OCI-LY3 (cell line): ENCODE measurements around the gene FOCAD.
"Not testable (repeated sequence)": the region's sequence is repeated elsewhere in the genome, so short reads cannot be mapped to it uniquely, and the experiment has no call there.

Source experiments
- H2AFZ ChIP-seq: fragments of 200-600, 300-600 bp; shearing (Covaris generic); 2 replicates; pipeline ENCODE4 v1.6.0; 2014; ENCODE audit warnings: antibody characterized with exemption, low read depth, low read length
- H3K27ac ChIP-seq: fragments of 200-600, 300-600 bp; sonication (generic); 2 replicates; pipeline ENCODE4 v1.5.1; 2014; ENCODE audit warnings: mild to moderate bottlenecking, low read length, moderate library complexity, mixed read lengths
- H3K27me3 ChIP-seq: fragments of 200-600, 300-600 bp; sonication (generic); 2 replicates; pipeline ENCODE4 v1.6.1; 2014; ENCODE audit warnings: low read depth, low read length, mixed read lengths
- H3K36me3 ChIP-seq: fragments of 200-600, 300-600 bp; sonication (generic); replicated peaks from 2 replicates; pipeline ENCODE3; 2014; ENCODE audit warnings: low read depth, low read length, mixed read lengths
- H3K4me1 ChIP-seq: fragments of 300-600, 200-600 bp; sonication (generic); 2 replicates; pipeline ENCODE4 v1.6.1; 2014; ENCODE audit warnings: low read length, mixed read lengths
- H3K4me2 ChIP-seq: fragments of 200-600, 300-600 bp; sonication (generic); 2 replicates; pipeline ENCODE4 v1.6.1; 2014; ENCODE audit warnings: low read length, mixed read lengths
- H3K4me3 ChIP-seq: fragments of 300-600, 200-600 bp; sonication (generic); 2 replicates; pipeline ENCODE4 v1.5.1; 2014; ENCODE audit warnings: antibody characterized with exemption, mild to moderate bottlenecking, low read length, moderate library complexity
- H3K79me2 ChIP-seq: fragments of 300-600, 200-600 bp; shearing (Covaris generic); 2 replicates; pipeline ENCODE4 v1.6.1; 2014; ENCODE audit warnings: mild to moderate bottlenecking, low read length, mixed read lengths
- H3K9ac ChIP-seq: fragments of 300-600, 200-600 bp; shearing (Covaris generic); 2 replicates; pipeline ENCODE4 v1.6.0; 2014; ENCODE audit warnings: mild to moderate bottlenecking, low read length, moderate library complexity
- H3K9me3 ChIP-seq: fragments of 200-600, 300-600 bp; shearing (Covaris generic); 2 replicates; pipeline ENCODE4 v1.6.1; 2014; ENCODE audit warnings: low read length, mixed read lengths; ENCODE audit not compliant: insufficient read depth
- H4K20me1 ChIP-seq: fragments of 200-600, 300-600 bp; sonication (generic); 2 replicates; pipeline ENCODE4 v1.6.1; 2016; ENCODE audit warnings: low read length, mixed read lengths; ENCODE audit not compliant: insufficient read depth
- EZH2phosphoT487 ChIP-seq: fragments of 200-600 bp; shearing (Covaris generic); IDR thresholded peaks from 2 replicates; pipeline ENCODE4 v1.6.1; 2018; ENCODE audit warnings: antibody characterized with exemption, mixed run types, low read depth
- TF ChIP-seq, protein P1 (sequence below): fragments of 200-600, 300-600 bp; sonication (generic); IDR thresholded peaks from 2 replicates; pipeline ENCODE4 v1.5.1; 2014; ENCODE audit warnings: antibody characterized with exemption, low read length, low read depth

Gene FOCAD

DNA sequence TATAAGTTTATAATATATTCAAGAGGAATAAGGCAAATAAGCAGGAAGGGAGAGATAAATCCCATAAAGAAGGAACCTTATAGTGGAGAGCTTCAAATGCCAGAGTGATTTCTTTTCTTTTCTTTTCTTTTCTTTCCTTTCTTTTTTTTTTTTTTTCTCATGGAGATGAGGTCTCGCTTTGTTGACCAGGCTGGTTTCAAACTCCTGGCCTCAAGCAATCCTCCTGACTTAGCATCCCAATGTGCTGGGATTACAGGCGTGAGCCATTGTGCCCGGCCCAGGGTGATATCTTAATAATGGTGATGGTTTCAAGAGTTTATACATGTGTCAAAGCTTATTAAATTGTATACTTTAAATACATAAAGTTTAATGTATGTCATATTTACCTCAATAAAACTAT, 19.6 kb upstream of the FOCAD start:
- H3K27me3 ChIP-seq: no peaks in the 10 kb centered on the region
- TF ChIP-seq EZH2phosphoT487: no peak
- TF ChIP-seq, protein P1, sequence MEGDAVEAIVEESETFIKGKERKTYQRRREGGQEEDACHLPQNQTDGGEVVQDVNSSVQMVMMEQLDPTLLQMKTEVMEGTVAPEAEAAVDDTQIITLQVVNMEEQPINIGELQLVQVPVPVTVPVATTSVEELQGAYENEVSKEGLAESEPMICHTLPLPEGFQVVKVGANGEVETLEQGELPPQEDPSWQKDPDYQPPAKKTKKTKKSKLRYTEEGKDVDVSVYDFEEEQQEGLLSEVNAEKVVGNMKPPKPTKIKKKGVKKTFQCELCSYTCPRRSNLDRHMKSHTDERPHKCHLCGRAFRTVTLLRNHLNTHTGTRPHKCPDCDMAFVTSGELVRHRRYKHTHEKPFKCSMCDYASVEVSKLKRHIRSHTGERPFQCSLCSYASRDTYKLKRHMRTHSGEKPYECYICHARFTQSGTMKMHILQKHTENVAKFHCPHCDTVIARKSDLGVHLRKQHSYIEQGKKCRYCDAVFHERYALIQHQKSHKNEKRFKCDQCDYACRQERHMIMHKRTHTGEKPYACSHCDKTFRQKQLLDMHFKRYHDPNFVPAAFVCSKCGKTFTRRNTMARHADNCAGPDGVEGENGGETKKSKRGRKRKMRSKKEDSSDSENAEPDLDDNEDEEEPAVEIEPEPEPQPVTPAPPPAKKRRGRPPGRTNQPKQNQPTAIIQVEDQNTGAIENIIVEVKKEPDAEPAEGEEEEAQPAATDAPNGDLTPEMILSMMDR: no peak
- H2AFZ ChIP-seq: no peak overlapping the region
- H3K4me2 ChIP-seq: no peak overlapping the region
- no peaks in the 10 kb centered on the region for H4K20me1 ChIP-seq
- H3K79me2 ChIP-seq: no peaks in the 10 kb centered on the region
- no peaks in the 10 kb centered on the region for H3K36me3 ChIP-seq
- H3K4me3 ChIP-seq: no peak overlapping the region
- no peaks in the 10 kb centered on the region for H3K9me3 ChIP-seq
- H3K9ac ChIP-seq: no peak overlapping the region
- H3K4me1 ChIP-seq: no peaks in the 10 kb centered on the region
- no peak overlapping the region for H3K27ac ChIP-seq

DNA sequence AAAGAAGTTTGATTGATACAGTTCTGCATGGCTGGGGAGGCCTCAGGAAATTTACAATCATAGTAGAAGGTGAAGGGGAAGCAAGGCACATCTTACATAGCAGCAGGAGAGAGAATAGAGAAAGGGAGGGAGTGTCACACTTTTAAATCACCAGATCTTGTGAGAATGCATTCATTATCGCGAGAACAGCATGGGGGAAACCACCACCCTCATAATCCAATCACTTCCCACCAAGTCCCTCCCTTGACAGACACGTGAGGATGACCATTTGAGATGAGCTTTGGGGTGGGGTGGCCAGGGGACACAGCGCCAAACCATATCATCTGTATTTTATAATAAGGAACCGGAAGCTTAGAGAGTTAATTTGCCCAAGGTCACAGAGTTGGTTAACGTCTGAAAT, 13.7 kb upstream of the FOCAD start:
- H4K20me1 ChIP-seq: no peaks in the 10 kb centered on the region
- H3K4me3 ChIP-seq: no peak overlapping the region
- H2AFZ ChIP-seq: no peak overlapping the region
- H3K79me2 ChIP-seq: no peaks in the 10 kb centered on the region
- H3K4me2 ChIP-seq: no peak overlapping the region
- no peaks in the 10 kb centered on the region for H3K9me3 ChIP-seq
- no peaks in the 10 kb centered on the region for H3K27me3 ChIP-seq
- H3K9ac ChIP-seq: no peak overlapping the region
- no peak for TF ChIP-seq EZH2phosphoT487
- TF ChIP-seq, protein P1: no peak
- no peak overlapping the region for H3K27ac ChIP-seq
- no peaks in the 10 kb centered on the region for H3K4me1 ChIP-seq
- no peaks in the 10 kb centered on the region for H3K36me3 ChIP-seq

DNA sequence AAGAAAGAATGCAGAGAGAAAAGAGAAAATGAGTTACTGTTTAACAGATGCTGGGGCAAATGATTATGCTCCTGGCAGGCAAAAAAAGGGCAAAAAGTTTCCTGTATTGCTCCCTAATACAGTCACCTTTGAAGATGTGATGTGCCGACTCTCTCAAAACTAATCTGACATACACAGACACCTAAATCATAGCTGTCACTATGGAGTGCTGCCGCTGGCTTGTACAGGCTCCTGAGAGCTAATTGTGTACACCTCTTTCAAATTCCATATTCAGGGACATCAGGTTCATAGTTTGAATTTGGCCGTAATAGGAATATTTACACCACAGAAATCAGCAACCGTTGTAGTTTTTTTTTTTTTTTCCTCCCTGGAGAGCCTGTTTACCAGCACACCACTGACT, 12.4 kb upstream of the FOCAD start:
- Histone ChIP-seq H4K20me1 (no peaks in the 10 kb centered on the region), H3K27me3 (no peaks in the 10 kb centered on the region), H3K9me3 (no peaks in the 10 kb centered on the region), H3K4me2 (no peak overlapping the region), H3K36me3 (no peaks in the 10 kb centered on the region), H3K27ac (no peak overlapping the region), H3K4me3 (no peak overlapping the region), H3K9ac (no peak overlapping the region), H3K4me1 (no peaks in the 10 kb centered on the region), H3K79me2 (no peaks in the 10 kb centered on the region), H2AFZ (no peak overlapping the region)
- TF ChIP-seq, protein P1: no peak
- TF ChIP-seq EZH2phosphoT487: no peak

DNA sequence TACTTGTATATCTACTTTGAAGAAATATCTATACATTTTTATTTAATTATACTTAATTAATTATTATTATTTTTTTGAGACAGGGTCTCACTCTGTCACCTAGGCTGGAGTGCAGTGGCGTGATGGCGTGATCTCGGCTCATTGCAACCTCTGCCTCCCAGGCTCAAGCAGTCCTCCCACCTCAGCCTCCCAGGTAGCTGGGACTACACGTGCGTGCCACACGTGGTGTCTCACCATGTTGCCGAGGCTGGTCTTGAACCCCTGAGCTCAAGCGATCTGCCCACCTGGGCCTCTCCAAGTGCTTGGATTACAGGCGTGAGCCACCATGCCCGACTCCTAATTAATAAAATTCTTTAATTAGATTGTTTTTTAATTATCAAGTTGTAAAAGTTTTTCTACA, 10.5 kb upstream of the FOCAD start:
- not testable (repeated sequence) for H3K4me3 ChIP-seq, H2AFZ ChIP-seq, H3K36me3 ChIP-seq, H3K79me2 ChIP-seq, H4K20me1 ChIP-seq, H3K9me3 ChIP-seq, H3K4me2 ChIP-seq, H3K4me1 ChIP-seq, H3K27ac ChIP-seq, H3K27me3 ChIP-seq, H3K9ac ChIP-seq

DNA sequence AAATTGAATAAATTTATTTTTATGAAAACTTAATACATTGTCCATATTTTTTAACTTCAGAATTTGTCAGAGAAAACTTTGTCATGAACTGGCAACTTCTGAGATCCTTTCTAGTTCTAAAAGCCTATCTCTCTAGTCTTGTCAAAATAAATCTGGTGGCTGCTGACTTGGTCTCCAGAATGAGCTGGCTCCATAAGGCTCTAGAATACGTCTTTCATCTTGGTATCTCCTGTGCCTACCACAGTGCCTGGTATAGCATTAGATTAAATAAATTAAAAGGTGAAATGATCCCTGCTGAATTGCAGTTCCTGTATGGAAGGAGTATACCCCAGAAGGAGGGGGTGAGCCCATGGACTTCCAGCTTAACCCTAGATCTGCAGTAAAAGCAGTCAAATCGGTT, 2.6 kb upstream of the FOCAD start:
- no peaks in the 10 kb centered on the region for H4K20me1 ChIP-seq
- no peak for TF ChIP-seq EZH2phosphoT487
- TF ChIP-seq, protein P1: no peak
- H2AFZ ChIP-seq: no peak overlapping the region
- H3K79me2 ChIP-seq: peaks cover 19% of the 10 kb centered on the region
- H3K4me1 ChIP-seq: peaks cover 10% of the 10 kb centered on the region
- no peak overlapping the region for H3K4me2 ChIP-seq
- H3K9ac ChIP-seq: no peak overlapping the region
- H3K27ac ChIP-seq: no peak overlapping the region
- no peak overlapping the region for H3K4me3 ChIP-seq
- no peaks in the 10 kb centered on the region for H3K9me3 ChIP-seq
- no peaks in the 10 kb centered on the region for H3K36me3 ChIP-seq
- no peaks in the 10 kb centered on the region for H3K27me3 ChIP-seq
